ENCODE results near the gene DYNC2I2. TPM values are rescaled to one million over a fixed set of nuclear protein-coding genes. Genes with fewer than 3 reads are reported as not detected.
A peak's percentile ranks its signal among the peaks of the same experiment; 100 is the strongest.

The DYNC2I2 gene
- total RNA-seq, 1 donor from 2014 or later = 49.9 TPM

GRCh38 chr9:128643519-128644300 is 12.9 kb downstream of the DYNC2I2 start:
- Histone ChIP-seq H3K27ac (no peak overlapping the region), H3K27me3 (no peaks in the 10 kb centered on the region), H3K4me3 (no peak overlapping the region), H3K4me1 (no peaks in the 10 kb centered on the region), H3K9me3 (no peaks in the 10 kb centered on the region), H3K36me3 (peaks cover 0 to 9% of the 10 kb centered on the region in 2 donors)
- intact Hi-C loops (cut with DNase I) = no loop called here
- no peak for DNase-seq (ENCODE audit: low spot score in 2 of 2)
- TF ChIP-seq CTCF (IDR thresholded peaks at IDR 0.05) = no peak

GRCh38 chr9:128642675-128643245 is 13.9 kb downstream of the DYNC2I2 start:
- DNase-seq (ENCODE audit: low spot score in 2 of 2) = no peak
- Histone ChIP-seq H3K27ac (no peak overlapping the region), H3K9me3 (no peaks in the 10 kb centered on the region), H3K4me3 (no peak overlapping the region), H3K27me3 (no peaks in the 10 kb centered on the region), H3K36me3 (peaks cover 0 to 9% of the 10 kb centered on the region in 2 donors), H3K4me1 (no peaks in the 10 kb centered on the region)
- no peak for TF ChIP-seq CTCF (IDR thresholded peaks at IDR 0.05)
- intact Hi-C loops (cut with DNase I) = no loop called here

- intact Hi-C loops (cut with DNase I) = no loop called here
- Histone ChIP-seq H3K36me3 (peaks cover 0 to 9% of the 10 kb centered on the region in 2 donors), H3K9me3 (no peaks in the 10 kb centered on the region), H3K4me3 (no peak overlapping the region), H3K4me1 (peaks cover 4 to 6% of the 10 kb centered on the region in 2 donors), H3K27me3 (no peaks in the 10 kb centered on the region), H3K27ac (no peak overlapping the region)
- DNase-seq (ENCODE audit: low spot score in 2 of 2) = no peak
- TF ChIP-seq CTCF (IDR thresholded peaks at IDR 0.05) = no peak
Measured at GRCh38 chr9:128640603-128641002, 16.0 kb downstream of the DYNC2I2 start.

- H3K27ac ChIP-seq = no peak overlapping the region
- intact Hi-C loops (cut with DNase I) = loop anchor here (5.0 kb wide), 1 partner anchor 149 kb away; the partner anchor contains the start of gene TBC1D13
- no peaks in the 10 kb centered on the region for H3K27me3 ChIP-seq
- H3K36me3 ChIP-seq = peaks cover 9 to 17% of the 10 kb centered on the region in 2 donors
- no peaks in the 10 kb centered on the region for H3K9me3 ChIP-seq
- H3K4me3 ChIP-seq = no peak overlapping the region
- no peak for TF ChIP-seq CTCF (IDR thresholded peaks at IDR 0.05)
- DNase-seq (ENCODE audit: low spot score in 2 of 2) = no peak
- H3K4me1 ChIP-seq = peaks cover 6 to 17% of the 10 kb centered on the region in 2 donors
Measured at GRCh38 chr9:128638580-128638979, 18.1 kb downstream of the DYNC2I2 start.

GRCh38 chr9:128637656-128638055 is 19.0 kb downstream of the DYNC2I2 start:
- DNase-seq (ENCODE audit: low spot score in 2 of 2) = no peak
- Histone ChIP-seq H3K9me3 (no peaks in the 10 kb centered on the region), H3K36me3 (peaks cover 18 to 26% of the 10 kb centered on the region in 2 donors), H3K4me1 (peaks cover 6 to 17% of the 10 kb centered on the region in 2 donors), H3K27me3 (no peaks in the 10 kb centered on the region), H3K4me3 (no peak overlapping the region), H3K27ac (peak overlapping the region; percentile 90 to 98)
- no peak for TF ChIP-seq CTCF (IDR thresholded peaks at IDR 0.05)
- intact Hi-C loops (cut with DNase I) = loop anchor here (5.0 kb wide), 1 partner anchor 150 kb away; the partner anchor contains the start of gene TBC1D13
